Central memory CD8-positive, alpha-beta T cell (primary cell): ENCODE measurements around the gene CYFIP2.
A peak's percentile ranks its signal among the peaks of the same experiment; 100 is the strongest.

Experiments used
- ATAC-seq: fragments of 150-1000 bp; cut with Tn5 transposase; replicated peaks from 2 replicates; pipeline ENCODE4 v1.10.0; 2022; ENCODE audit warnings: mild to moderate bottlenecking, moderate FRiP score, moderate number of reproducible peaks; ENCODE audit not compliant: poor library complexity, severe bottlenecking; ENCODE audit errors: extremely low read depth
- DNase-seq, 2 donors: peaks; one replicate each; pipeline ENCODE4 v3.0.0; 2021; ENCODE audit warnings: low spot score in 2 of 2
- H3K27ac Mint-ChIP-seq: one replicate; pipeline ENCODE4 v1.8.0; 2022; ENCODE audit warnings: low read depth, mild to moderate bottlenecking, moderate library complexity, mixed read lengths
- H3K27me3 Mint-ChIP-seq: one replicate; pipeline ENCODE4 v1.8.0; 2022; ENCODE audit warnings: mixed read lengths
- H3K36me3 Mint-ChIP-seq: one replicate; pipeline ENCODE4 v1.8.0; 2022; ENCODE audit warnings: mild to moderate bottlenecking, moderate library complexity, mixed read lengths; ENCODE audit not compliant: insufficient read depth
- H3K4me1 Mint-ChIP-seq: one replicate; pipeline ENCODE4 v1.8.0; 2022; ENCODE audit warnings: mixed read lengths
- H3K4me3 Mint-ChIP-seq: one replicate; pipeline ENCODE4 v1.8.0; 2022; ENCODE audit warnings: mild to moderate bottlenecking, moderate library complexity, mixed read lengths
- H3K9me3 Mint-ChIP-seq: one replicate; pipeline ENCODE4 v1.8.0; 2022; ENCODE audit warnings: mixed read lengths

The CYFIP2 gene

DNA sequence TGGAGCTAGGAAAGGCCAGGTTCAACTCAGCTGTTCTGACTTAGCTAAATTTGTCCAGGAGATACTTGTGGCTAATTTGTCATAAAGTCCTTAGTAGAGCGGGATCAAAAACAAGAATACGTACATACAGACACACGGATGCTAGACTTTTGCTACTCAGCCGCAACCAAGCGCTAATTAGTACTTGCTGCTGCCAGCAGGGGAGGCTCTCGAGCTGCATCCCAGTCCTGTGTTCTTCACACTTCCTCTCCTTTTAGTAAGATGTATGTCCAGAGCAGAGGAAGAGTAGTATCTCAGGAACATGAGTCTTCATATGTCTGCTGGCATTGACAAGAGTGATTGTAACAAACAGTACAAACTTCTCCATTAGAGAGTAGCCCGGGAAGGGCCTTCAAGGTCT lies 58.3 kb downstream of the CYFIP2 start:
- Mint-ChIP-seq H3K27me3 (no peaks in the 10 kb centered on the region), H3K27ac (peak overlapping the region; percentile 6), H3K4me3 (no peak overlapping the region), H3K4me1 (peaks cover 19% of the 10 kb centered on the region), H3K36me3 (peaks cover 79% of the 10 kb centered on the region), H3K9me3 (no peaks in the 10 kb centered on the region)
- ATAC-seq = no peak
- DNase-seq = no peak

- H3K9me3 Mint-ChIP-seq = no peaks in the 10 kb centered on the region
- no peaks in the 10 kb centered on the region for H3K27me3 Mint-ChIP-seq
- peaks cover 25% of the 10 kb centered on the region for H3K4me1 Mint-ChIP-seq
- no peak overlapping the region for H3K27ac Mint-ChIP-seq
- no peak overlapping the region for H3K4me3 Mint-ChIP-seq
- ATAC-seq (no peak), DNase-seq (no peak)
- peaks cover 75% of the 10 kb centered on the region for H3K36me3 Mint-ChIP-seq
Measured at GRCh38 chr5:157326440-157327005, 60.6 kb downstream of the CYFIP2 start.

DNA sequence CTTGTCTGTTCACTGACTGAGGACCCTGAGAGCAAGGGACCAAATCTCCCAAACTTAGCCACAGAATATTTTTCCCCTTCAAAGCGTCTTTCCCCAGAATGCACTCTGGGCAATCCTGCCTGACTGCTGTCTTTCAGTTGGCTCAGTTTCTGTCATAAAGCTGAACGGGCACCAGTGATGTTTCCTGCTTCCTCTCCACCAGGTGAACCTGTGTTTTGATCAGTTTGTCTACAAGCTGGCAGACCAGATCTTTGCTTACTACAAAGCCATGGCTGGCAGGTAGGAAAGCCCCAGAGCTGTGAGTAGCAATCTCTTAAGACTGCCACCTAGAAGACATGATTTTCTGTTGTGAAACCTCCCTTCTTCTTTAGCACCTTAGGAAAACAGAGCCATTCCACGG lies 61.8 kb downstream of the CYFIP2 start:
- H3K4me3 Mint-ChIP-seq = no peak overlapping the region
- H3K27ac Mint-ChIP-seq = no peak overlapping the region
- no peaks in the 10 kb centered on the region for H3K27me3 Mint-ChIP-seq
- DNase-seq (no peak), ATAC-seq (no peak)
- H3K36me3 Mint-ChIP-seq = peaks cover 75% of the 10 kb centered on the region
- H3K9me3 Mint-ChIP-seq = no peaks in the 10 kb centered on the region
- peaks cover 20% of the 10 kb centered on the region for H3K4me1 Mint-ChIP-seq

GRCh38 chr5:157328277-157328912 lies 62.5 kb downstream of the CYFIP2 start:
- peak in 1 of 2 donors; percentile 26 for DNase-seq
- Mint-ChIP-seq H3K27me3 (no peaks in the 10 kb centered on the region), H3K36me3 (peaks cover 75% of the 10 kb centered on the region), H3K4me1 (peaks cover 20% of the 10 kb centered on the region), H3K27ac (no peak overlapping the region), H3K9me3 (no peaks in the 10 kb centered on the region), H3K4me3 (peak overlapping the region; percentile 3)
- ATAC-seq = peak; percentile 92

- Mint-ChIP-seq H3K36me3 (peaks cover 73% of the 10 kb centered on the region), H3K27ac (no peak overlapping the region)
Measured at GRCh38 chr5:157331807-157332206, 65.9 kb downstream of the CYFIP2 start.

GRCh38 chr5:157335534-157336422 lies 69.9 kb downstream of the CYFIP2 start:
- no peak for DNase-seq
- Mint-ChIP-seq H3K27me3 (no peaks in the 10 kb centered on the region), H3K36me3 (peaks cover 68% of the 10 kb centered on the region), H3K9me3 (no peaks in the 10 kb centered on the region), H3K4me1 (peaks cover 6% of the 10 kb centered on the region), H3K4me3 (no peak overlapping the region), H3K27ac (no peak overlapping the region)
- ATAC-seq = no peak

More at GRCh38 chr5:157331807-157332206, 65.9 kb downstream of the CYFIP2 start:
- ATAC-seq (no peak), DNase-seq (no peak)
- Mint-ChIP-seq H3K27me3 (no peaks in the 10 kb centered on the region), H3K9me3 (no peaks in the 10 kb centered on the region), H3K4me3 (no peak overlapping the region), H3K4me1 (peaks cover 20% of the 10 kb centered on the region)

GRCh38 chr5:157336423-157336744 lies 70.5 kb downstream of the CYFIP2 start:
- ATAC-seq (no peak), DNase-seq (no peak)
- H3K36me3 Mint-ChIP-seq = peaks cover 70% of the 10 kb centered on the region
- H3K4me1 Mint-ChIP-seq = peaks cover 8% of the 10 kb centered on the region
- H3K27ac Mint-ChIP-seq = no peak overlapping the region
- no peaks in the 10 kb centered on the region for H3K9me3 Mint-ChIP-seq
- H3K4me3 Mint-ChIP-seq = no peak overlapping the region
- no peaks in the 10 kb centered on the region for H3K27me3 Mint-ChIP-seq

GRCh38 chr5:157339409-157339808 lies 73.5 kb downstream of the CYFIP2 start:
- no peak overlapping the region for H3K4me3 Mint-ChIP-seq
- DNase-seq (no peak), ATAC-seq (no peak)

GRCh38 chr5:157342822-157343402 lies 77.0 kb downstream of the CYFIP2 start:
- Mint-ChIP-seq H3K36me3 (peaks cover 57% of the 10 kb centered on the region), H3K4me1 (peaks cover 43% of the 10 kb centered on the region), H3K9me3 (no peaks in the 10 kb centered on the region), H3K27ac (no peak overlapping the region), H3K27me3 (no peaks in the 10 kb centered on the region), H3K4me3 (no peak overlapping the region)
- no peak for ATAC-seq
- DNase-seq = no peak

More at GRCh38 chr5:157339409-157339808, 73.5 kb downstream of the CYFIP2 start:
- Mint-ChIP-seq H3K4me1 (peaks cover 22% of the 10 kb centered on the region), H3K27me3 (no peaks in the 10 kb centered on the region), H3K27ac (no peak overlapping the region), H3K36me3 (peaks cover 61% of the 10 kb centered on the region), H3K9me3 (no peaks in the 10 kb centered on the region)

GRCh38 chr5:157343842-157344790 lies 78.2 kb downstream of the CYFIP2 start:
- no peaks in the 10 kb centered on the region for H3K9me3 Mint-ChIP-seq
- H3K4me3 Mint-ChIP-seq = peak overlapping the region; percentile 25
- peaks cover 47% of the 10 kb centered on the region for H3K4me1 Mint-ChIP-seq
- no peak for DNase-seq
- peak overlapping the region; percentile 77 for H3K27ac Mint-ChIP-seq
- ATAC-seq = peak; percentile 78
- peaks cover 61% of the 10 kb centered on the region for H3K36me3 Mint-ChIP-seq
- H3K27me3 Mint-ChIP-seq = no peaks in the 10 kb centered on the region

GRCh38 chr5:157345067-157345466 lies 79.1 kb downstream of the CYFIP2 start:
- H3K27ac Mint-ChIP-seq = peak overlapping the region; percentile 77
- H3K4me1 Mint-ChIP-seq = peaks cover 57% of the 10 kb centered on the region
- no peaks in the 10 kb centered on the region for H3K9me3 Mint-ChIP-seq

DNA sequence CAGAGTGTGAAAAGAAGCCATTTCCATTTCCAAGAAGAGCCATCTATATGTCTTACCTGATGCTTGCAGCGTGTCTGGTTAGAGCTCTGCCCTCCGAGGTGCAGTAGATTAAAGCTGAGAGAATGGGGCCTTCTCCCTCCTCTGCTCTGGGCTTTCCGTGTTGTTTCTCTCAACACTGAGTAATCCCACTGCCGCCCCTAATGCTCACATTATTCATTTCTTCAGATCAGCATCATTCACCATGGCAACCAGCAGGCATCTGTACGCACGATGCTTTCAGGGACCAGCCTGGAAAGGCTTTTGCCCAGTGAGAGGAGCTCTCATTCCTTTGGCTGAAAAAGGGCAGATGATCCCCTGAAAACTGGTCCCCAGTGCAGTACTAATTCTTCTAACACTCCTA lies 79.6 kb downstream of the CYFIP2 start:
- peak overlapping the region; percentile 77 for H3K27ac Mint-ChIP-seq

More at GRCh38 chr5:157345067-157345466, 79.1 kb downstream of the CYFIP2 start:
- ATAC-seq (no peak), DNase-seq (no peak)
- peak overlapping the region; percentile 25 for H3K4me3 Mint-ChIP-seq
- no peaks in the 10 kb centered on the region for H3K27me3 Mint-ChIP-seq
- H3K36me3 Mint-ChIP-seq = peaks cover 53% of the 10 kb centered on the region

More for the DNA sequence above, 79.6 kb downstream of the CYFIP2 start:
- no peaks in the 10 kb centered on the region for H3K27me3 Mint-ChIP-seq
- DNase-seq = no peak
- no peak for ATAC-seq
- peaks cover 61% of the 10 kb centered on the region for H3K4me1 Mint-ChIP-seq
- H3K36me3 Mint-ChIP-seq = peaks cover 50% of the 10 kb centered on the region
- H3K9me3 Mint-ChIP-seq = no peaks in the 10 kb centered on the region
- H3K4me3 Mint-ChIP-seq = no peak overlapping the region
